GM13977 (cell line): Measurements from ENCODE around the gene DLG4.
"Not testable (repeated sequence)": the region's sequence is repeated elsewhere in the genome, so short reads cannot be mapped to it uniquely, and the experiment has no call there.

ENCODE experiments used
- DNase-seq: peaks from one replicate; pipeline ENCODE4 v3.0.0; 2012; ENCODE audit warnings: low spot score
- in situ Hi-C: fragments of 300-500 bp; cut with MboI; formaldehyde crosslinking; loops from one replicate; pipeline ENCODE4 v1.12.0; 2022; ENCODE audit warnings: low sequenced_read_pairs, low pct_unique_long_range_greater_than_20kb, mixed read lengths, inconsistent platforms; ENCODE audit not compliant: unreplicated experiment
- TF ChIP-seq, protein P1 (sequence below): IDR thresholded peaks from 2 replicates; pipeline ENCODE4 v1.5.1; 2012; ENCODE audit warnings: mild to moderate bottlenecking, control low read depth; ENCODE audit not compliant: insufficient read depth; ENCODE audit errors: extremely low read depth, missing control alignments

DLG4 gene

DNA sequence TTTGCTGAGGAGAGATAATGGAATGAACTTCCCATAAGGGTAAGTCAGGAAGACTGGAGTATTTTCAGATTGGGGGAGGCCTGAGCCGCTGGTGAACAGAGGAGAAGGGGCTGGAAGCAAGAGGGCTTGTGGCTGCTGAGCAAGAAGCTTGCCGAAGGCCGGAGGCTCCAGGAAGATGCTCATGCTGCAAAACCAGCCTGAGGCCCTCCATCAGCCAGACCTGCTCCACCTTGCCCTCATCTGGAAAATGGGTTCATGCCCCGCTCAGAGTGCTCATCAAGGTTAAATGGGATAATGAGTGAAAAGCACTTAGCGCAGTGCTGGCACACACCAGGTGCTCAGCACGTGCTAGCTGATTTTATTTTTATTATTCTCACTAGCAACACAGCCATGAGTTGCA is 35.0 kb downstream of the DLG4 start:
- TF ChIP-seq, protein P1, sequence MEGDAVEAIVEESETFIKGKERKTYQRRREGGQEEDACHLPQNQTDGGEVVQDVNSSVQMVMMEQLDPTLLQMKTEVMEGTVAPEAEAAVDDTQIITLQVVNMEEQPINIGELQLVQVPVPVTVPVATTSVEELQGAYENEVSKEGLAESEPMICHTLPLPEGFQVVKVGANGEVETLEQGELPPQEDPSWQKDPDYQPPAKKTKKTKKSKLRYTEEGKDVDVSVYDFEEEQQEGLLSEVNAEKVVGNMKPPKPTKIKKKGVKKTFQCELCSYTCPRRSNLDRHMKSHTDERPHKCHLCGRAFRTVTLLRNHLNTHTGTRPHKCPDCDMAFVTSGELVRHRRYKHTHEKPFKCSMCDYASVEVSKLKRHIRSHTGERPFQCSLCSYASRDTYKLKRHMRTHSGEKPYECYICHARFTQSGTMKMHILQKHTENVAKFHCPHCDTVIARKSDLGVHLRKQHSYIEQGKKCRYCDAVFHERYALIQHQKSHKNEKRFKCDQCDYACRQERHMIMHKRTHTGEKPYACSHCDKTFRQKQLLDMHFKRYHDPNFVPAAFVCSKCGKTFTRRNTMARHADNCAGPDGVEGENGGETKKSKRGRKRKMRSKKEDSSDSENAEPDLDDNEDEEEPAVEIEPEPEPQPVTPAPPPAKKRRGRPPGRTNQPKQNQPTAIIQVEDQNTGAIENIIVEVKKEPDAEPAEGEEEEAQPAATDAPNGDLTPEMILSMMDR = no peak
- in situ Hi-C loops = no loop called here
- no peak for DNase-seq

GRCh38 chr17:7184091-7184488 is 35.5 kb downstream of the DLG4 start:
- TF ChIP-seq, protein P1 = no peak
- DNase-seq = no peak
- in situ Hi-C loops = no loop called here

DNA sequence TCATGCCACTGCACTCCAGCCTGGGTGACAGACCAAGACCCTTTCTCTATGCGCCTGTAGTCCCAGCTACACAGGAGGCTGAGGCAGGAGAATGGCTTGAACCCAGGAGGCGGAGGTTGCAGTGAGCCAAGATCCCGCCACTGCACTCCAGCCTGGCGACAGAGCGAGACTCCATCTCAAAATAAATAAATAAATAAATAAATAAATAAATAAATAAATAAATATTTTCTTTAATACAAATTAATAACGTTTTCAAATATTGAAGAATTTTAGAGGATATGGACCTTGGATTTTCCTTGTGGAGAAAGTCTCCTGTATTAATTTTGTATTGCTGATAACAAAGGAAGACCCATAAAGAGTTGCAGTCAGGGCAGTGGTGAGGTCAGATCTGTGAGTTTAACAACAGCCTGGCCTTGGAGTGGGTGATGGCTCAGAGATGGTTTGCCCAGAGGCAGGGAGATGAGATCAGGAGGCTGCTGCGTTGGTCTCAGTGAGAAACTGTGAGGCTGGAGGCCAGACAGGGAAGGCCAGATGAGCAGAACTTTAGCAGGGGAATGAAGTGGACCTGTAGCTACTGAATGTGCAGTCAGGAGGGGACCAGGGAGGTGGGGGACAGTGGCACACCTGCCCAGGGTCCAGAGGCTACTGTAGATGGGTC is 36.1 kb downstream of the DLG4 start:
- DNase-seq = no peak
- in situ Hi-C loops = no loop called here
- TF ChIP-seq, protein P1 = no peak

- in situ Hi-C loops, DNase-seq: not testable (repeated sequence)
These were observed 37.5 kb downstream of the DLG4 start for GRCh38 chr17:7182101-7182500.

GRCh38 chr17:7179317-7180254 is 40.0 kb downstream of the DLG4 start, which contains the start of gene ASGR1:
Gene ASGR1 (minus strand): TSS chr17:7179370. CDS start chr17:7178563, 807 bp downstream.
- in situ Hi-C loops = no loop called here
- DNase-seq = no peak
- TF ChIP-seq, protein P1 = no peak

DNA sequence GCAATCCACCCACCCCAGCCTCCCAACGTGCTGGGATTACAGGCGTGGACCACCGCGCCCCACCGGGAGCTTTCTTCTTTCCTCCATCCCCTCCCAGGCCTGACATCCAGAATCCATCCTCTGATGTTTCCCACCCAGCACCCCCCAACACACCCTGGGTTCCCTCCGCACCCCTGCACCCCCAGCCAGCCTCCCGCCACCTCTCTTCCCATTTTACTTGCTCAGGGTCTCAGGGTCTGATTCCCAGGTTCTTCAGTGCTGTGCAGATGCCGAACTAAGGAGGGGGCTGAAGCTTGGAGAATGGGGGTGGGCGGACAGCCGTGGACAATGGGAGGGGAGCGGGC is 40.7 kb downstream of the DLG4 start:
- in situ Hi-C loops = no loop called here
- no peak for DNase-seq
- TF ChIP-seq, protein P1 = no peak

DNA sequence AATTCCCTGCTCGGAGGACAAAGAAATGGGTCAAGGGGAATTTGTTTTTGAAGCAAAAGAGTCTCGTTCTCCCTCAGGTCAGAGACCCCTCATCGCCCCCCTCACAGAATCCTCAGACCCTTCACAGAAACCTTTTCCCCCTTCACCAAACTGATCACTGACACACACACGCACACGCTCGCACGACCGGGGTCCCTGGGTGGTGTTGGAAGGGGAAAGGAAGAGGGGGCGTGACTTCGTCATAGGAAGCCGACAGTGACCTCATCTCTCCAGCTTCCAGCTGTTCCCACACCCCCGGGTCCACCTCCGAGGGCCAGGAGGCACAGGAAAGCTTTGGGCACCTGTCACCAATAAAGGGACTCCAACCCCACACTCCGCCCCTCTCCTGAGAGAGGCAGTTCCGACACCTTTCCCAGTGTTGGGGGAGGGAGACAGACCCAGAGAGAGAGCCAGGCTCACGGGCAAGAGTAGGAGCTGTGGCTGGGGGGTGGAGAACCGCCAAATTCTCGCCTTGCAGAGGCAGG is 41.6 kb downstream of the DLG4 start:
- in situ Hi-C loops = no loop called here
- no peak for DNase-seq
- TF ChIP-seq, protein P1 = no peak
